OCI-LY3 (cell line): Measurements from ENCODE around the gene FOXN4.

Experiments
- EZH2phosphoT487 ChIP-seq: fragments of 200-600 bp; shearing (Covaris generic); IDR thresholded peaks from 2 replicates; pipeline ENCODE4 v1.6.1; 2018; ENCODE audit warnings: antibody characterized with exemption, mixed run types, low read depth
- TF ChIP-seq, protein P1 (sequence below): fragments of 200-600, 300-600 bp; sonication (generic); IDR thresholded peaks from 2 replicates; pipeline ENCODE4 v1.5.1; 2014; ENCODE audit warnings: antibody characterized with exemption, low read length, low read depth

- TF ChIP-seq, protein P1, sequence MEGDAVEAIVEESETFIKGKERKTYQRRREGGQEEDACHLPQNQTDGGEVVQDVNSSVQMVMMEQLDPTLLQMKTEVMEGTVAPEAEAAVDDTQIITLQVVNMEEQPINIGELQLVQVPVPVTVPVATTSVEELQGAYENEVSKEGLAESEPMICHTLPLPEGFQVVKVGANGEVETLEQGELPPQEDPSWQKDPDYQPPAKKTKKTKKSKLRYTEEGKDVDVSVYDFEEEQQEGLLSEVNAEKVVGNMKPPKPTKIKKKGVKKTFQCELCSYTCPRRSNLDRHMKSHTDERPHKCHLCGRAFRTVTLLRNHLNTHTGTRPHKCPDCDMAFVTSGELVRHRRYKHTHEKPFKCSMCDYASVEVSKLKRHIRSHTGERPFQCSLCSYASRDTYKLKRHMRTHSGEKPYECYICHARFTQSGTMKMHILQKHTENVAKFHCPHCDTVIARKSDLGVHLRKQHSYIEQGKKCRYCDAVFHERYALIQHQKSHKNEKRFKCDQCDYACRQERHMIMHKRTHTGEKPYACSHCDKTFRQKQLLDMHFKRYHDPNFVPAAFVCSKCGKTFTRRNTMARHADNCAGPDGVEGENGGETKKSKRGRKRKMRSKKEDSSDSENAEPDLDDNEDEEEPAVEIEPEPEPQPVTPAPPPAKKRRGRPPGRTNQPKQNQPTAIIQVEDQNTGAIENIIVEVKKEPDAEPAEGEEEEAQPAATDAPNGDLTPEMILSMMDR = no peak
- no peak for TF ChIP-seq EZH2phosphoT487
These were observed 14.7 kb downstream of the FOXN4 start for GRCh38 chr12:109294286-109294796.
